Stimulated activated CD8-positive, alpha-beta memory T cell treated with anti-CD3 and anti-CD28 coated beads, Interleukin-15, amount 100 ng/mL, for 24 hours (primary cell): ENCODE measurements around the gene VDAC2.

Experiments used
- DNase-seq: peaks from one replicate; pipeline ENCODE4 v3.0.0-alpha.2; 2020; ENCODE audit warnings: low read depth

VDAC2 gene

GRCh38 chr10:75231672-75232581, 21.3 kb downstream of the VDAC2 start:
- no peak for DNase-seq

- no peak for DNase-seq
These were observed 22.9 kb downstream of the VDAC2 start for GRCh38 chr10:75233444-75234016.

- DNase-seq, result peak; percentile 91
These were observed 23.6 kb downstream of the VDAC2 start for GRCh38 chr10:75234017-75234682.

GRCh38 chr10:75234683-75235374, 24.2 kb downstream of the VDAC2 start:
- DNase-seq, result no peak

- peak; percentile 90 for DNase-seq
These were observed 25.0 kb downstream of the VDAC2 start, which contains the start of gene COMTD1 for GRCh38 chr10:75235375-75236177. Gene COMTD1 (minus strand): TSS chr10:75235957. CDS start chr10:75235928, 29 bp downstream.

GRCh38 chr10:75236178-75236825, 25.7 kb downstream of the VDAC2 start:
- DNase-seq, result no peak

GRCh38 chr10:75238182-75239095, 27.8 kb downstream of the VDAC2 start:
- no peak for DNase-seq

- DNase-seq, result no peak
These were observed 28.6 kb downstream of the VDAC2 start for GRCh38 chr10:75239096-75239790.

GRCh38 chr10:75240329-75241076, 29.9 kb downstream of the VDAC2 start:
- DNase-seq, result no peak

- no peak for DNase-seq
These were observed 32.8 kb downstream of the VDAC2 start for GRCh38 chr10:75243426-75243825.

- no peak for DNase-seq
These were observed 34.1 kb downstream of the VDAC2 start for GRCh38 chr10:75244487-75245353.

- no peak for DNase-seq
These were observed 35.0 kb downstream of the VDAC2 start for GRCh38 chr10:75245354-75246250.

- no peak for DNase-seq
These were observed 35.9 kb downstream of the VDAC2 start for GRCh38 chr10:75246506-75246905.

- no peak for DNase-seq
These were observed 37.2 kb downstream of the VDAC2 start for GRCh38 chr10:75247797-75248196.

GRCh38 chr10:75250934-75251333, 40.3 kb downstream of the VDAC2 start:
- no peak for DNase-seq
